Body of pancreas (tissue), 4 donors: ENCODE measurements around the gene RNPS1. TPM values are rescaled to one million over a fixed set of nuclear protein-coding genes. Genes with fewer than 3 reads are reported as not detected.

Experiments
- ATAC-seq: fragments of 150-250 bp; one replicate; pipeline ENCODE4 v1.9.1; 2016
- DNase-seq, 4 donors: peaks; one replicate each; pipeline ENCODE4 v3.0.0-alpha.2; 2019
- H3K27ac ChIP-seq, 4 donors: fragments of 200-600 bp; sonication (generic); 1 replicate in 3 of 4; 2 replicates in 1 of 4; pipeline versions ENCODE4 v1.5.1 to v1.6.1; 2016 to 2019; ENCODE audit warnings: mild to moderate bottlenecking in 1 of 4, mixed read lengths in 1 of 4, moderate library complexity in 1 of 4
- H3K27me3 ChIP-seq, 2 donors: fragments of 200-600 bp; sonication (generic); one replicate each; pipeline ENCODE4 v1.6.0; 2016; ENCODE audit warnings: mild to moderate bottlenecking in 1 of 2
- H3K36me3 ChIP-seq, 2 donors: fragments of 200-600 bp; sonication (generic); replicated peaks in 1 of 2; 2 replicates each; pipeline ENCODE4 v1.5.1; 2016; ENCODE audit warnings: low read depth in 2 of 2; ENCODE audit not compliant: insufficient read depth in 1 of 2
- H3K4me1 ChIP-seq: fragments of 200-600 bp; sonication (generic); one replicate; pipeline ENCODE4 v1.6.0; 2016
- H3K4me3 ChIP-seq, 2 donors: fragments of 200-600 bp; sonication (generic); 1 replicate in 1 of 2; 2 replicates in 1 of 2; pipeline ENCODE4 v1.5.1; 2016 to 2019
- H3K9me3 ChIP-seq, 3 donors: fragments of 200-600 bp; sonication (generic); 1 replicate in 2 of 3; 2 replicates in 1 of 3; pipeline ENCODE4 v1.5.1; 2016
- CTCF ChIP-seq, 7 experiments: fragments of 450-650 bp in 4 of 7; fragments of 200-600 bp in 3 of 7; sonication (generic) in 3 of 7; IDR thresholded peaks; one replicate each; pipeline ENCODE4 v1.5.1; 2016 to 2019; ENCODE audit warnings: antibody characterized with exemption in 7 of 7
- POLR2A ChIP-seq, 3 donors: fragments of 450-650 bp; IDR thresholded peaks; one replicate each; pipeline ENCODE4 v1.6.1; 2016; ENCODE audit warnings: antibody characterized with exemption in 3 of 3, mild to moderate bottlenecking in 2 of 3
- WGBS, 2 donors: methylation state at CpG; one replicate each; pipeline ENCODE4 v1.1.5; 2017; 5-methylcytosine and 5-hydroxymethylcytosine counted together
- intact Hi-C: fragments of 100-400 bp; cut with DNase I; formaldehyde crosslinking; loops from one replicate; pipeline ENCODE4 v1.15.1; 2023
- total RNA-seq, 2 donors: library from RNA; depleted of rRNA; stranded (reverse); fragments of >200 nt; gene quantifications; one replicate each; pipeline ENCODE4 v1.1.0, GENCODE V29; 2016

The RNPS1 gene
- total RNA-seq, 2 donors from 2014 or later, result 48.5 to 61.6 TPM

- ATAC-seq, result no peak
- H3K27ac ChIP-seq, result peak within 1 kb of the TSS; percentile 95 to 99 (median 97)
- no peaks in the 10 kb centered on the region for H3K27me3 ChIP-seq
- DNase-seq, result no peak
- intact Hi-C loops, result no loop called here
- TF ChIP-seq CTCF (IDR thresholded peaks at IDR 0.05), result no peak
- TF ChIP-seq POLR2A (IDR thresholded peaks at IDR 0.05), result no peak
- peaks cover 26% of the 10 kb centered on the region for H3K4me1 ChIP-seq
- H3K9me3 ChIP-seq, result no peaks in the 10 kb centered on the region
- WGBS, 2 donors, result 0 to 1% methylated on average over 2 to 29 of the region's 48 CpGs
- no peaks in the 10 kb centered on the region for H3K36me3 ChIP-seq
- peak within 1 kb of the TSS; percentile 29 to 36 for H3K4me3 ChIP-seq
Measured at GRCh38 chr16:2214719-2214968, 53.3 kb downstream of the RNPS1 start, which contains the start of gene PGP. PGP (minus strand) TSS chr16:2214840; CDS start chr16:2214777, 63 bp downstream.

GRCh38 chr16:2213817-2214718 is 53.9 kb downstream of the RNPS1 start:
- DNase-seq, result no peak
- ATAC-seq, result peak; percentile 0
- TF ChIP-seq CTCF (IDR thresholded peaks at IDR 0.05) (no peak), POLR2A (IDR thresholded peaks at IDR 0.05) (no peak)
- peak overlapping the region; percentile 5 to 24 for H3K4me3 ChIP-seq
- 1 to 2% methylated on average over 13 to 97 of the region's 98 CpGs for WGBS, 2 donors
- H3K9me3 ChIP-seq, result no peaks in the 10 kb centered on the region
- intact Hi-C loops, result no loop called here
- H3K27ac ChIP-seq, result peak overlapping the region in 3 of 4 donors; percentile 54 to 80 (median 73)
- H3K4me1 ChIP-seq, result peaks cover 26% of the 10 kb centered on the region
- H3K36me3 ChIP-seq, result no peaks in the 10 kb centered on the region
- no peaks in the 10 kb centered on the region for H3K27me3 ChIP-seq

- TF ChIP-seq POLR2A (IDR thresholded peaks at IDR 0.05) (peak in 1 of 3 donors; percentile 13), CTCF (IDR thresholded peaks at IDR 0.05) (no peak)
- H3K27ac ChIP-seq, result peak overlapping the region; percentile 39 to 70 (median 52)
- no peak overlapping the region for H3K4me3 ChIP-seq
- intact Hi-C loops, result no loop called here
- peaks cover 26% of the 10 kb centered on the region for H3K4me1 ChIP-seq
- H3K27me3 ChIP-seq, result no peaks in the 10 kb centered on the region
- no peaks in the 10 kb centered on the region for H3K9me3 ChIP-seq
- H3K36me3 ChIP-seq, result peaks cover 0 to 9% of the 10 kb centered on the region in 2 donors
- peak; percentile 76 to 84 (median 80) for DNase-seq
- WGBS, 2 donors, result 25 to 38% methylated on average over 7 to 19 of the region's 19 CpGs
- peak; percentile 12 for ATAC-seq
Measured at GRCh38 chr16:2212362-2213324, 55.3 kb downstream of the RNPS1 start.

GRCh38 chr16:2211923-2212347 is 56.0 kb downstream of the RNPS1 start:
- no peak for DNase-seq
- no peak overlapping the region for H3K4me3 ChIP-seq
- H3K36me3 ChIP-seq, result peaks cover 0 to 16% of the 10 kb centered on the region in 2 donors
- H3K4me1 ChIP-seq, result peaks cover 26% of the 10 kb centered on the region
- TF ChIP-seq POLR2A (IDR thresholded peaks at IDR 0.05) (no peak), CTCF (IDR thresholded peaks at IDR 0.05) (no peak)
- ATAC-seq, result no peak
- intact Hi-C loops, result no loop called here
- peak overlapping the region; percentile 25 to 70 (median 52) for H3K27ac ChIP-seq
- no peaks in the 10 kb centered on the region for H3K9me3 ChIP-seq
- 64 to 79% methylated on average over 3 to 11 of the region's 11 CpGs for WGBS, 2 donors
- no peaks in the 10 kb centered on the region for H3K27me3 ChIP-seq
